Measurements from ENCODE around the gene PRH1.
A peak's percentile ranks its signal among the peaks of the same experiment; 100 is the strongest.

PRH1 gene

DNA sequence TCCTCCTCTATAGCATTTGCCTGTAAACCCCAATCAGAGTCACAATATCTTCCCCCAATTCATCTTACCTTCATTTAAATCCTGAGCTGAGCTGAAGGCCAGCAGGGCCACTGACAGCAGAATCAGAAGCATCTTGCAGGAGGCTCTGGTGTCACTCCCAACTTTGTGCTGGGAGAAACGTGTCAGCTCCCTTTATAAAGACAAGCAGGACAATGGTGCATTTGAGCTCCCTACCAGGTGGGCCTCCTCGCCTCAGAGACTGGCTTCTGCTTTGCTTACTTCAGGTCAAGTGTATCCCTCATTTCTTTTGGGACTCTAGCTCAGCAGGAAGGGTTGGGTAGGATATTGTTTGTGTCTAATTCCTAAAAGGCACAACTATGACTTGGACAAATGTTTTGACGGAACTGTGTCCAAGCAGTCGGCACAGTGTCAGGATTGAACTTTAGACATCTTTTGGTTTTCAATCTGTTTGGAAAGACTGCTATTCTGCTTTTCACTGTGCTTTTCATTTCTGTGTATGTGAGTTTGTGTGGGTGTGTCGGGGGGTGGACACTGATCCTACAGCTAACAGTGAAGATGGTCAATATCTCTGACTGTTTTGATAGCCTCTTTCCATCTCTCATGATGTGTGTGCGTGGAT, at the start of gene PRH1:
Gene PRH1 (minus strand): TSS at position 170 of the 640 bp plus-strand sequence. CDS start 38 bp downstream, at position 132.
- no peak for DNase-seq

- DNase-seq = no peak
Observed at GRCh38 chr12:10928746-10929286, 44.8 kb upstream of the PRH1 start, which contains the start of gene PRH2. PRH2 (plus strand) TSS chr12:10929236; CDS start chr12:10929274, 38 bp downstream.

DNA sequence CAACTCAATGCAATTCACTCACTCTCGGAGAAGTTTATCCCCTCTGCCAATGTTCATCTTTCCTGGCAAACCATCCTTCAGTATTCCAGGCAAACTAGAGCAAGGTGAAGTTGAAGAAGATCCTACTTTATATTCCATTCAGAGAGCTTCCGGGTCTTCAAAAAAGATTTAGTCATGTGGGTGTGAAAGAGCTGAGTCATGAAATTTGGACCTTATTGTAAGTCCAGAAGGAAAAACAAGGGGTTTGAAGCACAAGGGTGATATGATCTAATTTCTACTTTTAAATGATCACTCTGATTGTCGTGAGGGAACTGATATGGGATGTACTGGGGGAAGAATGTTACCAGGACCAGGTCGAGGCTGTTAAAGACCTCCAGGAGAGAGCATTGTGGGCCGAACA, 42.2 kb upstream of the PRH1 start:
- DNase-seq = no peak

- no peak for DNase-seq
Observed at GRCh38 chr12:10919809-10920208, 35.8 kb upstream of the PRH1 start.

GRCh38 chr12:10910380-10910779, 26.3 kb upstream of the PRH1 start:
- DNase-seq = no peak

- DNase-seq = no peak
Observed at GRCh38 chr12:10909462-10909861, 25.4 kb upstream of the PRH1 start, which contains the start of gene TAS2R13. TAS2R13 (minus strand) TSS chr12:10909562; CDS start chr12:10909298, 264 bp downstream.

- DNase-seq = no peak
Observed at GRCh38 chr12:10904686-10905085, 20.6 kb upstream of the PRH1 start.

GRCh38 chr12:10901427-10901826, 17.4 kb upstream of the PRH1 start:
- DNase-seq = no peak

GRCh38 chr12:10900972-10901371, 16.9 kb upstream of the PRH1 start:
- DNase-seq = no peak

DNA sequence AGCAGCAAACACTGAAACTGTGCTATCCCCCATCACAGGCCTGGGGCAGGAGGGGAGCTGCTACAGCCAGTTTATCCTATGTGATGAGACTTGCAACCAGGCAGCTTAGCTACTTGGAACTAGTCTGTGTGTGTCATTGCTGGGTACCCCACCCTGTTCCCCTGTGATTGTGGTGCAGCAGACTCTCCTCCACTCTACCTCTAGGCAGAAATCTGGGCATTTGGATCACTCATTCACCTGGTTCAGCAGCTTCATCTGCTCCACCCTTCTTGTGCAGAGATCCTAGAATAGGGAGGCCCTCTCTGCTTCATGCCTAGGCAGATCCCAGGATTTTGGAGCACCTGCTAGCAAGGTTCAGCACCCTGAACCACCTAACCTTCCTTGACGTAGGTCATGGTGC, 16.5 kb upstream of the PRH1 start:
- no peak for DNase-seq

DNA sequence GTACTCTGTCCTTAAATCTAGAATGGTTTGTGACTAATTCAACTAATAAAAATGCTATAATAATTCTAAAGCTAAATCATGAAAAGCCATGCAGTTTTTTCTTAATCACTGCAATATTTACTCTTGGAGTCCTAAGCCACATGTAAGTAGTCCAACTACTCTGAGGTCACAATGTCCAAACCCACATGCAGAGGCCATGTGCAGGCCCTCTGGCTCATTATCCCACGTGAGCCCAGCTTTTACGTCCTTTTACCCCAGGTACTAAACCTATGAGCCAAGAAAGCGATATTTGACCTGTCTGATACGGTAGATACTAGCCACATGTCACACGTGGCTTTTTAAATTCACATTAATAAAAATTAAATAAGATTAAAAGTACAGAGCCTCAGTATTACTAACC, 12.8 kb upstream of the PRH1 start:
- DNase-seq = no peak

DNA sequence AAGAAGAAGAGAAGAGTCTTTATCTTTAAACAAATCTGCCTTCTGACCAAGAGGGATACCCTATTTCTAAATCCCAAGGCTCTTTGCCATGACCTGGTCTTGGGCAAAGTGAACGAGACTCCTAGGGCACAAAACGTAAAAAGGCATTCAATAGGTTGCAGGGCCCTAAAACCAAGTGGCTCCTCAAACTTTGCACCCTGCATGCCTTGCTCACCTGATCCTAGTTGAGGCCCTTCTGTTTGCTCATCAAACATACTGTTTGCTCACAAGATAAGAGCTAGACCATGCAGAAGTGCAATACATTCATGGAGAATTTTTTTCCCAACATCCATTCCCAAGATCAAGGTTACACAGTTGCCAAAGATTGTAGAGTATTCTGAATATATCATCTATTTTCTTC, 7.9 kb upstream of the PRH1 start:
- DNase-seq = no peak

DNA sequence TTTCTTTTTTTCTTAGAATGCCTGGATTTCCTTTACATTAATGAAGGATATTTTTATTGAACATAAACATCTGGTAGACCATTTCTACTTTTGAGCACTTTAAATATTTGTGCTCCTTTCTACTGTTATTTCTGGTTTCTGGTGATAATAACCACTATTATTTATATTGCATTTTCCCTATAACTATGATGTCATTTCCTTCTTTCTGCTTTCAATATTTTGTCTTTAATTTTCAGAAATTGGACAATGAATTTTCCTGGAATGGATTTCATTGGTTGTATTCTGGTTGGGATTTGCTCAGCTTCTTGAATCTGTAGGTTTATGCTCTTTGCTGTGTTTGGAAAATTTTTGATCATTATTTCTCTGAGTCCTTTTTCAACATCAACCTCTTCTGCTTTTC, 5.2 kb upstream of the PRH1 start:
- no peak for DNase-seq

- no peak for DNase-seq
Observed at GRCh38 chr12:10873378-10873777, 10.7 kb downstream of the PRH1 start.

DNA sequence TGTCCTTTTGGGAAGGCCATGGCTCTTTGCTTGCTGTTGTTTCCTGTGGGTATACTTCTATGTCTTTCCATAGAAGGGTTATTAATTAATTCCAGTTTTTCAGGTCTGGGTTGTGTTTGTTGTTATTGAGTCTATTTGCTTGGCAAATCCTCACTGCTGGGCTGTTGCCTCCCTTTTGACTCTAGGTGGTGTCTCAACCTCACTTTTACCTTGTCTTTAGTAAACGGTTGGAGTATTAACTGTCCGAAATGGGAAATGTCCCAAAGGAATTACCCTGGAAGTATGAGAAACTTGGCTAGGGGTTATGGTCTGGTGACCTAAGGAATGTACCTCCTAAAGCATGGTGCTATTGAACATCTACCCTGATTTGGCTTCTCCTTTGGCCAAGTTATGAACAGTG, 16.7 kb downstream of the PRH1 start:
- no peak for DNase-seq

DNA sequence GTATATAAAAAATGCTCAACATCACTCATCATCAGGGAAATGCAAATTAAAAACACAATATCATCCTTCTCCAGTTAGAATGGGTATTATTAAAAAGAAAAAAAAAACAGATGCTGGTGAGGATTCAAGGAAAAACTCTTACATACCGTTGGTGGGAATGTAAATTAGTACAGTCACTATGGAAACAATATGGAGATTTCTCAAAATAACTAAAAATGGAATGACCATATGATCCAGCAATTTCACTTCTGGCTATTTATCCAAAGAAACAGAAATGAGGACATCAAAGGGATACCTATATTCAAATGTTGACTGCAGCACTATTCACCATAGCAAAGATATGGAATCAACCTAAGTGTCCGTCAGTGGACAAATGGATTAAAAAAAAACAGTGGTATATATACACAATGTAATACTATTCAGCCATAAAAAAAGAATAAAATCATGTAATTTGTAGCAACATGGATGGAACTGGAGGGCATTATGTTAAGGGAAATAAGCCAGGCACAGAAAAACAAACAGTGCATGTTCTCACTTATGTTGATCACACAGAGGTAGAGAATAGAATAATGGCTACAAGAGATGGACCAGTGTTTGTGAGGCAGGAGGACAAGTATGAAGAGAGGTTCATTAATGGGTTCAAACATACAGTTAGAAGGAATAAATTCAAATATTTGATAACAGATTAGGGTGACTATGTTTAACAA, 20.4 kb downstream of the PRH1 start:
- DNase-seq = no peak

DNA sequence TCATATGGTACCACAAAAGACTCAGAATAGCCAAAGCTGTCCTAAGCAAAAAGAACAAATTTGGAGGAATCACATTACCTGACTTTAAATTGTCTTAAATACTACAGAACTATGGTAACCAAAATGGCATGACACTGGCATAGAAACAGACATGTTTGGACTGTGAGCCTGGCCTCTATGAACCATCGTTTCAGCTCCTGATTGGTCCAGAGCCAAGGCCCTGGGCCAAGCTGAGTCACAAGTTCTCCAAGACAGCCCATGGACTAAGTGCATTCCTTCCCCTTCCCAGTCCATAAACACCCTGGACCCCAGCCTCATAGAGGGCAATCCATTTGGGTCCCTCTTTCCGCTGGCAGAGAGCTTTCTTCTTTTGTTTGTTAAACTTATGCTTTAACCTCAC, 22.7 kb downstream of the PRH1 start:
- DNase-seq = peak in 1 of 2 experiments; percentile 2

DNA sequence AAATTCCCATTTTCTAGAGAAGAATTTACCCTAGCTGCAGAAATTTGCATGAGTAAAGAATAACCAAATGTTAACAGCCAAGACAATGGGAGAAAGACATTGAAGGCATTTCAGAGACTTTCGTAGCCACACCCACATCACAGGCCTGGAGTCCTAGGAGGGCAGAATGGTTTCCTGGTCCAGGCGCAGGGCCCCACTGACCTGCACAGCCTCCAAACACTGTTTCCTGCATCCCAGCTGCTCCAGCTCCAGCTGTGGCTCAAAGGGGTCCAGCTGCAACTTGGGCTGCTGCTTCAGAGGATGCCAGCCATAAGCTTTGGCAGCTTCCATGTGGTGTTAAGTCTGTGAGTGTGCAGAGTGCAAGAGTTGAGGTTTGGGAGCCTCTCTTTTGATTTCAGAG, 28.2 kb downstream of the PRH1 start:
- no peak for DNase-seq

GRCh38 chr12:10853776-10854175, 30.3 kb downstream of the PRH1 start:
- no peak for DNase-seq

GRCh38 chr12:10851243-10851858, 32.7 kb downstream of the PRH1 start:
- no peak for DNase-seq

GRCh38 chr12:10849425-10849878, 34.6 kb downstream of the PRH1 start, which contains the start of gene PRR4:
PRR4 (minus strand) TSS chr12:10849475; CDS start chr12:10849437, 38 bp downstream.
- DNase-seq = no peak

DNA sequence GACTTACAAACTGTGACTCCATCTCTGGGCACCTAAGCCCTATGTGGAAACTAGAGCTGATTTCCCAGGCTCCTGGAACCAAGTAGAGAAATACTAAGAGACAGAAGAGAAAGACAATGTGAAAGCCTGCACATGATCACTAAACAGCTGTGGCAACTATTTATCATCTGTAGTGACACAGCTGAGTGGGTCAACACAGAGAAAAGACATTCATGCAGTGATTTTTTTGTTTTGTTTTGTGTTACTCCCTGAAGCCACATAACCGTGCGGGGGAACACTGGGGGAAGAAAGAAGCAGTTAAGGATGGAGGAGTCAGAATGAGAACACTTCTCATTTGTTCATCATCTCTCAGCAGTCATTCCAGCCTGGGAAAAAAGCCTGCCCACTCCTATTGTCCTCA, 36.3 kb downstream of the PRH1 start:
- DNase-seq = no peak

GRCh38 chr12:10842862-10843261, 41.2 kb downstream of the PRH1 start:
- DNase-seq = no peak

DNA sequence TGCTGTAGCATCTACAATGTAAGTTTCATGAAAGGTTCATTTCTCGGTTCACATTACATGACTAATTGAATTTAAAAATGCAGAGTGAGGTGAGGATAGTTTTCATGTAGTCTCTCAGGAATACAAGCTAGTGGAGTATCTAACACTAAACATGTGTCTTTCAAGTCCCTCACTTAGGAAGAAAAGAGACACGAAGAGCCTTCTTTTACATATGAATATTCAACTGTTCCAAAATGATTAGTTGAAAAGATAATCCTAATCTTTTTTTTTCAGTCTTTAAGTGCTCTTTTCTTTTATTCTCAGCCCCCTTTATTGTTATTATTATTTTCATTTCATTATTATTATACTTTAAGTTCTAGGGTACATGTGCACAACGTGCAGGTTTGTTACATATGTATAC, 45.6 kb downstream of the PRH1 start:
- DNase-seq = no peak
